GM12878 (cell line): ENCODE results near the gene ALB.

ENCODE experiments used
- BHLHE40 ChIP-seq, 2 experiments: fragments of 450-650 bp in 1 of 2; IDR thresholded peaks; 2 replicates each; pipeline ENCODE4 v1.6.1; 2011 to 2017; ENCODE audit warnings: low read depth in 2 of 2, borderline replicate concordance in 1 of 2, improper control_type of control experiment in 1 of 2, low read length in 1 of 2, mild to moderate bottlenecking in 1 of 2
- TF ChIP-seq, protein P1 (sequence below): IDR thresholded peaks from 2 replicates; pipeline ENCODE4 v1.6.1; 2012; ENCODE audit warnings: low read depth, low read length, improper control_type of control experiment

DNA sequence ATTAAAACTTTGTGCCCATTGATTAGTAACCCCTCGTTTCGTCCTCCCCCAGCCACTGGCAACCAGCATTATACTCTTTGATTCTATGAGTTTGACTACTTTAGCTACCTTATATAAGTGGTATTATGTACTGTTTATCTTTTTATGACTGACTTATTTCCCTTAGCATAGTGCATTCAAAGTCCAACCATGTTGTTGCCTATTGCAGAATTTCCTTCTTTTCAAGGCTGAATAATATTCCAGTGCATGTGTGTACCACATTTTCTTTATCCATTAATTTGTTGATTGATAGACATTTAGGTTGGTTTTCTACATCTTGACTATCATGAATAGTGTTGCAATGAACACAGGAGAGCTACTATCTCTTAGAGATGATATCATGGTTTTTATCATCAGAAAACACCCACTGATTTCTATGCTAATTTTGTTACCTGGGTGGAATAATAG lies 3.2 kb downstream of the ALB start:
- TF ChIP-seq BHLHE40 (IDR thresholded peaks at IDR 0.05; ENCODE audit: borderline replicate concordance in 1 of 2, low read depth in 2 of 2, low read length in 1 of 2) = no peak
- TF ChIP-seq, protein P1, sequence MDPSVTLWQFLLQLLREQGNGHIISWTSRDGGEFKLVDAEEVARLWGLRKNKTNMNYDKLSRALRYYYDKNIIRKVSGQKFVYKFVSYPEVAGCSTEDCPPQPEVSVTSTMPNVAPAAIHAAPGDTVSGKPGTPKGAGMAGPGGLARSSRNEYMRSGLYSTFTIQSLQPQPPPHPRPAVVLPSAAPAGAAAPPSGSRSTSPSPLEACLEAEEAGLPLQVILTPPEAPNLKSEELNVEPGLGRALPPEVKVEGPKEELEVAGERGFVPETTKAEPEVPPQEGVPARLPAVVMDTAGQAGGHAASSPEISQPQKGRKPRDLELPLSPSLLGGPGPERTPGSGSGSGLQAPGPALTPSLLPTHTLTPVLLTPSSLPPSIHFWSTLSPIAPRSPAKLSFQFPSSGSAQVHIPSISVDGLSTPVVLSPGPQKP = no peak
